Midbrain (tissue), 1 donor: ENCODE measurements around the gene TENT4B.

Experiments
- DNase-seq: peaks from one replicate; lab custom pipeline; 2025; lab: John Stamatoyannopoulos, UW

TENT4B gene

DNA sequence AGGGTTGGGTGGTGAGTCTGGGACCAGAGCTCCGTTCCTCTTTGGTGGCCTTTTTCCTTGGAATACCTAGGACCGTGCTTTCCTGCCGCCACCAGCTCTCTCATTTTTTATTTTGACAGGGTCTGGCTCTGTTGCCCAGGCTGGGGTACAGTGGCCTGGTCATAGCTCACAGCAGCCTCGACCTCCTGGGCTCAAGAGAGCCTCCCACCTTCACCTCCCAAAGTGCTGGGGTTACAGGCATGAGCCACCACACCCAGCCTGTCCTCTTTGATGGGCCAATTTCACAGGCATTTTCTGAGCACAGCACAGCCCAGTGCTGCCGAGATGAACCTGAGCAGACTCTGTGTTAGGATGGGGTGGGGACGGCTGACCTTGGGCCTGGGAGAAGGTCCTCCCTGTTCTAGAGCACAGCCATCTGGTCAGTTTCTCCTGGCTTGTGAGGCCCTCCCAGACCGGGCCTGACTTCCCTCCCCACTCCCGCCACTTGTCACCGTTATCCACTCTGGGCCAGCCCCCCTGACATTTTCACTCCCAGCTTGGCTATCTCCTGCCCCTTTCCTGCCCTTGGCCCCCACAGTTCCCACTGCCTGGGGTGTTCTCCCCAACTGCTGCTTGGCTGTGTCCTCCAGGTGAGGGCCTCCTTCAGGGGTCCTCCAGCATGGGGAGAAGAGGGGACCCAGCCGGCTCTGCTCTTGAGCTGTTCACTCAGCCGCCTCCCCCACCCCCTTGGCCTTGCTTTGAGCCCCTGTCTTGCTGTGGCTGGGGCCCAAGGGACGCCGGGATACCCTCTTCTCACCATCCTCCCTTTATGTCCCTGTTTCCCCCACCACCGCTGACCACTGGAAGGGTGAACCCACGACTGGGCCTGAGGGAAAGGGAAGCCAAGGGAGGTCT lies 118.3 kb downstream of the TENT4B start:
- no peak for DNase-seq

GRCh38 chr16:50272111-50272571 lies 119.0 kb downstream of the TENT4B start:
- no peak for DNase-seq

GRCh38 chr16:50272687-50273381 lies 119.7 kb downstream of the TENT4B start:
- no peak for DNase-seq

DNA sequence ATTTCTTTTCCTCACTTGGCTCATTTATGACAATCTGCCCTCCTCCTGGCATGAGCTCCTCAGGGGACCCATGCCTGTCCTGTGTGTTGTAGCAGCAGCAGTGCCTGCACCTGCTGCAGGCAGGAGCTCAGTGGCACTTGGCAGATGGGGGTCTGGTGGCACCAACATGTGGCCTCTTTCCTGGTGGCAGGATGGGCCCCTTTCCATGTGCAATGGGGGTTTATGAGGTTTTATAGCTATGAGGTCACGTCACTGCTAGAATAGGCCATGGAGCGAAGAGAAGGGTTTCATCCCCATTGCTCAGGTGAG lies 120.2 kb downstream of the TENT4B start:
- DNase-seq = no peak

- DNase-seq = peak; percentile 14
Measured at GRCh38 chr16:50273888-50274325, 120.8 kb downstream of the TENT4B start.

DNA sequence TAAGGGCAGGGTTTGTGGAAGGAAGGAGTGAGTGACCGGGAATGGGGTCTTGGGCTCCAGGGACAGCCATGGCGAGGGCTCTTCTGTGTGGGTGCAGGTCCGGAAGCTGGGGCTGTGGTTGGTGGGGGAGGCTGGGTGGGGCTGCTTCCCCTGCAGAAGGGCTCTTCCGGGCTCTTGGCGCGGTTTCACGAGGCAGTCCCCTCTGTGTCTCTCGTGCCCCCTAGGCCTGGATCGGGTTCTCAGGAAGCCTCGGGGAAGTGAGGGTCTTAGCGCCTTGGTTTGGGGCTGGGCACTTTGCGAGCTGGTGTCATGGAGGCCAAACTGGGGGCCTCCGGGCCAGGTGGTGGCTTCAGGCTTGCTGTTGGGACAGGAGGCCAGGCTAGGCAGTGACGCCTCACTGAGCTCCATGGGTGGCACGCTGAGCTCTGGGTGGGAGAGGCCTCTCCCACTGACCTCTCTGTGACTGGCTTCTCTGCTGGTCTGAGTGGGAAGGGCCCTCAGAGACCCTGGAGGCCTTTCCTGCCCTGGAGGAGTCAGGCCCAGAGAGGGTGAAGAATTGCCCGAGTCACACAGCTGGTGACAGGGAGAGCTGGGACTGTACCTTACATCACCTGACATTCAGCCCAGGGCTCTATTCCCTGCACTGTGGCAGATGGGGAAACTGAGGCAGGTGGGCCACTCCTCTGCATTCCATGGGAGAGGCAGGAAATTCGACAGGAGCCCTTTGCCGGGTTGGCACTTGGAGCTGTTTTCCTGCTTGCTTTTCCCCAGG lies 121.4 kb downstream of the TENT4B start:
- no peak for DNase-seq

GRCh38 chr16:50275098-50275415 lies 122.0 kb downstream of the TENT4B start:
- DNase-seq = no peak

DNA sequence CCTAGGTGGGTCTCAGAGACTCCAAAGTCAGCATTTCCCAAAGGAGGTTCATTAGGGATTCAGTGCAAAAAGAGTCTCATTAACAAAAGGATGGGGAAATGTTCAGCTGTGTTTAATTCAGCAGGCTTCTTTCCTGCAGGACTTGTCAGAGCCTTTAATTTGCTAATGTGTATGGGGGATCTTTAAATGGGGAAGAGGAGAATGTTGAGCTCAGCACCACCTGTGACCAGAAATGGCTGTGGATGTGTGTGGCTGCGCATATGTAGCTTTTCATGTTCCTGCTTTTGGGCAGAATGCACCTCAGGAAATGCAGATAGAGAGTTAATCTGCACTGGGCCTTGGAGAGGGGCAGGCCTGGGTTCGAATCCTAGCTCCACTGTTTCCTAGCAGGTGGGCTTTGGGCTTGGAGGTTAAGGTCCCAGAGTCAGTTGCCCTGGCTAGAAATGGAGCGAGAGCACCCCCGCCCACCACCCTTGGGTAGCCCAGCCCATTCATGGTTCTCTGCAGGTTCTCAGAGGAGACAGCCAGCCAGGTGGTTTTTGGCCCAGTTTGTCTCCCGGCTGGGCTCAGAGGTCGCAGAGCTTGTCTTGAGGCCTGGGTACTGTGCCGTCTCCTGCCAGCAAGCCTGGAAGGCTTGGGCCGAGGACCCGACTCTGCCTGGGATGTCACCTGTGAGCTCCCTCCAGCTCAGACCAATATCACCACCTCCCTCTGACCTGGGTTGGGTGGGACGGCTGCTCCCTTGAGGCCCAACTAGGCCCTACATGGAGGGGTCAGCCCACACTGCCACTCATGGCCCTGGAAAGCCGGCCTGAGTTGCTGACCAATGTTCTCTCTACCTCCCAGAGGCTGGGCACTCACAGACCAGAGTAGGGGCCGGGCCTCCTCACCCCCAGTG lies 122.6 kb downstream of the TENT4B start:
- DNase-seq = no peak

GRCh38 chr16:50276326-50276640 lies 123.2 kb downstream of the TENT4B start:
- no peak for DNase-seq

DNA sequence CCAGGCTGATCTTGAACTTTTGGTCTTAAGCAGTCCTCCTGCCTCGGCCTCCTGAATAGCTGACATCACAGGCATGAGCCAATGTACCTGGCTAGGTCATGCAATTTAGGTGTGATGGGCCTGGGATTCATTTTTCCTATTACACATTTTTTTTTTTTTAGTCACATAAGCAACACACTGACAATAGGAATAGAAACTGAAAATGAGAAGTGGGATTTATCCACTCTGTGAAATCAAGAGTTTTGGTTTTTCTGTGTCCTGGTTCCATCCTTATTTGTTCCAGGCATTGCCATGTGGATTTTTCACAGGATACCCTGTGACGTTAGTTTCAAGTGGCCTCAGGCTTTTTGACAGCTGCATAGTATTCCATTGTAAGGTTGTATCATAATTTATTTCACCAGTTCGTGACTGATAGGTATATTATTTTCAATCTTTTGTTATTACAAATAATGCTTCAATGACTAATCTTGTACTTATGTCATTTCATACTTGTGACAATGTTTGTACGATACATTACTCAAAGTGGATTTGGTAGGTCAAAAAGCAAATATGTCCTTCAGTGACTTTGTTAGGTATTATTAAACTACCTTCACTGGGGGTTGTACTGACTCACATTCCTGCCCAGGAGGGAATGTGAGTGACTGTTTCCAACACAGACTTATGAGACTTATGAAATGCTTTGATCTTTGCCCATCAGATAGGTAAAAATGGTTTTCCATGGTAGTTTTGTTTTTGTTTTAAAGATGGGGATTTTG lies 123.9 kb downstream of the TENT4B start:
- no peak for DNase-seq

DNA sequence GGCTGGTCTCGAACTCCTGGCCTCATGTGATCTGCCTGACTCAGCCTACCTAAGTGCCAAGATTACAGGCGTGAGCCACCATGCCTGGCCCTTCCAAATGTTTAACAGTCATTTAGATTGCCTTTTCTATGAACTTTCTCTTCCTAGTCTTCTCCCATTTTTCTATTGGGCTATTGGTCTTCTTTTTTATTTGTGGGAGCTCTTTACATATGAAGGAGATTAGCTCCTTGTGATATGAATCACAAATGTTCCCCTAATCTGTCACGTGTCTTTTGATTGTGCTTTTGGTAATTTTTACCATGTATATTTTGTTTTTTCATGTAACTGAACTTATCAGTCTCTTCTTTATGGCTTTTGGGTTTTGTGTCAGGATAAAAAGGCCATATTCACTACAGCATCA lies 125.1 kb downstream of the TENT4B start:
- no peak for DNase-seq

- DNase-seq = no peak
Measured at GRCh38 chr16:50279504-50279865, 126.4 kb downstream of the TENT4B start.

DNA sequence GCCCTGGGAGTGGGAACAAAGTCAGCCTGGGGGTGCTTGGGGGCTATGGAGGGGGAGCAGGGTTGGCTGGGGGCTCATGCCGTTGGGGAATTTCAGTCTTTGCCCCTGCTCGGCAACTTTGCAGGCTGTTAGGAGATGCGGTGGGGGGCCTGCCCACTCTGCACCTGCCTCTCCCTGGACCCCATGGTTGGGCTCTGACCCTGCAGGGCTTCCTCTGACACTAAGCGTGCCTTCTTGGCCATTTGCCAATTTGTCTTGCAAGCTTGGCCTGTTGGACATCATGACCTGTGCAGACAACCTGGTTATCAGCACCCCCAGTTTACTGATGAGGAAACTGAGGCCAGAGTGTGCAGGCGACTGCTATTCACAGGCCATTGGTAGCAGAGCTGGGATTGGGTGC lies 127.8 kb downstream of the TENT4B start:
- DNase-seq = no peak
